Karpas-422 (cell line): ENCODE data around the gene BRSK2. TPM values are rescaled to one million over a fixed set of nuclear protein-coding genes. Genes with fewer than 3 reads are reported as not detected.

Source experiments
- DNase-seq: peaks from one replicate; pipeline ENCODE4 v3.0.0-alpha.2; 2015
- H2AFZ ChIP-seq: fragments of 200-600 bp; sonication (generic); 2 replicates; pipeline ENCODE4 v1.6.1; 2014; ENCODE audit warnings: antibody characterized with exemption, low read length, mixed read lengths
- H3K27ac ChIP-seq: fragments of 200-600 bp; sonication (generic); 2 replicates; pipeline ENCODE4 v1.5.1; 2014; ENCODE audit warnings: mild to moderate bottlenecking, low read length, moderate library complexity
- H3K27me3 ChIP-seq: fragments of 200-600 bp; sonication (generic); 2 replicates; pipeline ENCODE4 v1.6.1; 2014; ENCODE audit warnings: low read length, mixed read lengths
- H3K36me3 ChIP-seq: fragments of 200-600 bp; sonication (generic); 2 replicates; pipeline ENCODE4 v1.6.1; 2014; ENCODE audit warnings: low read length, mixed read lengths; ENCODE audit not compliant: insufficient read depth
- H3K4me1 ChIP-seq: fragments of 200-600 bp; sonication (generic); 2 replicates; pipeline ENCODE4 v1.6.1; 2014; ENCODE audit warnings: mild to moderate bottlenecking, low read length, mixed read lengths
- H3K4me2 ChIP-seq: fragments of 200-600 bp; sonication (generic); 2 replicates; pipeline ENCODE4 v1.6.1; 2014; ENCODE audit warnings: low read length, low read depth, mild to moderate bottlenecking; ENCODE audit not compliant: poor library complexity, severe bottlenecking
- H3K4me3 ChIP-seq: fragments of 200-600 bp; sonication (generic); 2 replicates; pipeline ENCODE4 v1.5.1; 2014; ENCODE audit warnings: mild to moderate bottlenecking, antibody characterized with exemption, low read length, mixed read lengths
- H3K79me2 ChIP-seq: fragments of 200-600 bp; sonication (generic); 2 replicates; pipeline ENCODE4 v1.6.1; 2014; ENCODE audit warnings: mild to moderate bottlenecking, low read length, mixed read lengths
- H3K9ac ChIP-seq: fragments of 200-600 bp; sonication (generic); 2 replicates; pipeline ENCODE4 v1.6.0; 2014; ENCODE audit warnings: low read length
- H3K9me2 ChIP-seq: fragments of 200-600 bp; sonication (generic), shearing (Covaris generic); replicated peaks from 2 replicates; pipeline ENCODE4 v1.6.0; 2014; ENCODE audit warnings: mild to moderate bottlenecking, low read length, moderate library complexity; ENCODE audit not compliant: insufficient read depth
- H3K9me3 ChIP-seq: fragments of 300-700, 200-600 bp; sonication (generic); 2 replicates; pipeline ENCODE4 v1.6.1; 2014; ENCODE audit warnings: low read length, mixed read lengths
- H4K20me1 ChIP-seq: fragments of 200-600 bp; sonication (generic); 2 replicates; pipeline ENCODE4 v1.6.1; 2014; ENCODE audit warnings: mild to moderate bottlenecking, antibody characterized with exemption, low read length, low read depth; ENCODE audit not compliant: insufficient read depth
- total RNA-seq: library from RNA; depleted of rRNA; stranded (reverse); fragments of >200 nt; shearing (Covaris generic); gene quantifications from 2 replicates; pipeline ENCODE4 v1.2.3, GENCODE V29; 2014; ENCODE audit warnings: low replicate concordance

BRSK2 gene
- total RNA-seq, 1 experiment from 2014 or later: not detected

GRCh38 chr11:1487851-1488574 lies 98.3 kb downstream of the BRSK2 start:
- Histone ChIP-seq H3K36me3 (no peaks in the 10 kb centered on the region), H3K79me2 (peaks cover 8% of the 10 kb centered on the region; the same call in 1 of the 2 replicates)

GRCh38 chr11:1488575-1489180 lies 98.9 kb downstream of the BRSK2 start:
- H3K4me1 ChIP-seq: peaks cover 4% of the 10 kb centered on the region
- no peaks in the 10 kb centered on the region for H3K9me2 ChIP-seq
- no peak for DNase-seq
- no peak overlapping the region for H3K4me3 ChIP-seq
- H4K20me1 ChIP-seq: peaks cover 35% of the 10 kb centered on the region; the same call in 1 of the 2 replicates
- peaks cover 8% of the 10 kb centered on the region; the same call in 1 of the 2 replicates for H3K79me2 ChIP-seq
- no peak overlapping the region for H3K9ac ChIP-seq
- no peak overlapping the region for H3K27ac ChIP-seq
- no peak overlapping the region for H2AFZ ChIP-seq
- H3K27me3 ChIP-seq: no peaks in the 10 kb centered on the region
- no peaks in the 10 kb centered on the region for H3K9me3 ChIP-seq
- H3K36me3 ChIP-seq: no peaks in the 10 kb centered on the region
- H3K4me2 ChIP-seq: no peak overlapping the region

More at GRCh38 chr11:1487851-1488574, 98.3 kb downstream of the BRSK2 start:
- Histone ChIP-seq H3K27me3 (no peaks in the 10 kb centered on the region), H2AFZ (no peak overlapping the region), H3K9me3 (no peaks in the 10 kb centered on the region), H3K4me3 (no peak overlapping the region), H3K27ac (no peak overlapping the region), H3K4me1 (no peaks in the 10 kb centered on the region), H4K20me1 (peaks cover 30% of the 10 kb centered on the region; the same call in 1 of the 2 replicates), H3K9ac (no peak overlapping the region), H3K9me2 (no peaks in the 10 kb centered on the region), H3K4me2 (no peak overlapping the region)
- no peak for DNase-seq

GRCh38 chr11:1490651-1491050 lies 100.9 kb downstream of the BRSK2 start:
- Histone ChIP-seq H3K36me3 (no peaks in the 10 kb centered on the region), H4K20me1 (peaks cover 44% of the 10 kb centered on the region), H3K9me3 (no peaks in the 10 kb centered on the region), H3K9me2 (no peaks in the 10 kb centered on the region), H3K4me2 (no peak overlapping the region), H3K4me3 (no peak overlapping the region), H3K9ac (no peak overlapping the region), H3K4me1 (peaks cover 13% of the 10 kb centered on the region), H3K27ac (no peak overlapping the region), H3K27me3 (no peaks in the 10 kb centered on the region), H3K79me2 (peaks cover 8% of the 10 kb centered on the region; the same call in 1 of the 2 replicates), H2AFZ (no peak overlapping the region)
- no peak for DNase-seq

DNA sequence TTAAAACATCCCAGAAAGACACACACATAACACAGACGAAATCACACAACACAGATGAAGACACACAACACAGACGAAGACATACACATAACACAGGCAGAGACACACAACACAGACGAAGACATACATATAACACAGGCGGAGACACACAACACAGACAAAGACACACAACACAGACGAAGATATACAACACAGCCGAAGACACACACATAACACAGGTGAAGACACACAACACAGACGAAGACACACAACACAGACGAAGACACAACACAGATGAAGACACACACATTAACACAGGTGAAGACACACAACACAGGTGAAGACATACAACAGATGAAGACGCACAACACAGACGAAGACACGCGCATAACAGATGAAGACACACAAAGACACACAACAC lies 101.6 kb downstream of the BRSK2 start:
- Histone ChIP-seq H3K9ac (no peak overlapping the region), H3K27me3 (no peaks in the 10 kb centered on the region), H3K9me2 (no peaks in the 10 kb centered on the region), H3K36me3 (no peaks in the 10 kb centered on the region), H3K4me3 (no peak overlapping the region), H3K4me2 (no peak overlapping the region), H3K9me3 (no peaks in the 10 kb centered on the region), H4K20me1 (peaks cover 51% of the 10 kb centered on the region), H3K79me2 (peaks cover 8% of the 10 kb centered on the region; the same call in 1 of the 2 replicates), H2AFZ (no peak overlapping the region), H3K4me1 (peaks cover 13% of the 10 kb centered on the region), H3K27ac (no peak overlapping the region)
- DNase-seq: no peak

GRCh38 chr11:1493650-1494244 lies 104.0 kb downstream of the BRSK2 start:
- Histone ChIP-seq H3K27ac (no peak overlapping the region), H2AFZ (no peak overlapping the region), H3K4me3 (no peak overlapping the region), H3K9me3 (no peaks in the 10 kb centered on the region), H3K9ac (no peak overlapping the region), H3K4me2 (peak overlapping the region; percentile 19), H3K4me1 (peaks cover 13% of the 10 kb centered on the region), H3K79me2 (peaks cover 8% of the 10 kb centered on the region; the same call in 1 of the 2 replicates), H3K9me2 (no peaks in the 10 kb centered on the region), H3K27me3 (no peaks in the 10 kb centered on the region), H3K36me3 (no peaks in the 10 kb centered on the region), H4K20me1 (peaks cover 68% of the 10 kb centered on the region)
- peak; percentile 51 for DNase-seq

GRCh38 chr11:1494650-1495049 lies 104.9 kb downstream of the BRSK2 start:
- Histone ChIP-seq H3K36me3 (no peaks in the 10 kb centered on the region), H3K79me2 (peaks cover 8% of the 10 kb centered on the region; the same call in 1 of the 2 replicates), H3K4me1 (peaks cover 13% of the 10 kb centered on the region), H3K9ac (no peak overlapping the region), H4K20me1 (peaks cover 64% of the 10 kb centered on the region), H3K4me2 (no peak overlapping the region), H3K9me3 (no peaks in the 10 kb centered on the region), H3K27me3 (no peaks in the 10 kb centered on the region), H3K4me3 (no peak overlapping the region), H3K9me2 (no peaks in the 10 kb centered on the region), H2AFZ (no peak overlapping the region), H3K27ac (no peak overlapping the region)
- DNase-seq: no peak

DNA sequence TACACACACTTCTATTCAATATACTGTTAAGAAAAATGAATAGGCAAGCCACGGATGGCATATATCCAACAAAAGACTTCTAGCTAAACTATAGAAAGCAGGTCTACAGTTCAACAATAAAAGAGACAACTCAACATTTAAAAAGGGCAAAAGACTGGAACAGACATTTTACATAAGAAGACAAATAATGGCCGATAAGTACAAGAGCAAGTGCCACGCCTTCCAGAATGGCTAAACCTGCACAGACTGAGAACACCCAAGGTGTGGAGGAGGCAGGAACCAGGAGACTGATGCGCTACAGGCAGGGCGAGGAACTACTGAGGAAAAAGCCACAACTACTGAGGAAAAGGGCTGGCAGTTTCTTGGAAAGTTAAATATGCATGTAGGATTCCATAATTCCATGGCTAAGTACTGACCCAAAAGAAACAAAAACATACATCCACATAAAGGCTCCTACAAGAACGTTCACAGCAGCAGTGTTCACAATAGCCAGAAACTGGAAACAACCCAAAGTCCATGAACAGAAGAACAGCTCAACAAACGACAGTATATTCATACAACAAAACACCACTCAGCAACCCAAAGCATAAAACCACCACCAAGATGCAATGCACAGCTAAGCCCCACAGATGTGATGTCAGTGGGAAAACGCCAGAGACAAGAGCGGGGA lies 106.5 kb downstream of the BRSK2 start:
- Histone ChIP-seq H3K9ac (no peak overlapping the region), H4K20me1 (peaks cover 56% of the 10 kb centered on the region), H3K9me3 (no peaks in the 10 kb centered on the region), H3K27me3 (no peaks in the 10 kb centered on the region), H2AFZ (no peak overlapping the region), H3K9me2 (no peaks in the 10 kb centered on the region), H3K4me3 (no peak overlapping the region), H3K36me3 (no peaks in the 10 kb centered on the region), H3K79me2 (peaks cover 4% of the 10 kb centered on the region; the same call in 1 of the 2 replicates), H3K27ac (no peak overlapping the region), H3K4me1 (peaks cover 13% of the 10 kb centered on the region), H3K4me2 (no peak overlapping the region)
- no peak for DNase-seq

- no peaks in the 10 kb centered on the region for H3K9me3 ChIP-seq
- H4K20me1 ChIP-seq: peaks cover 53% of the 10 kb centered on the region
- no peak overlapping the region for H3K9ac ChIP-seq
- no peaks in the 10 kb centered on the region for H3K9me2 ChIP-seq
- H3K79me2 ChIP-seq: no peaks in the 10 kb centered on the region
- no peak overlapping the region for H3K4me3 ChIP-seq
- H2AFZ ChIP-seq: no peak overlapping the region
- no peak for DNase-seq
- no peak overlapping the region for H3K27ac ChIP-seq
- H3K36me3 ChIP-seq: no peaks in the 10 kb centered on the region
- no peak overlapping the region for H3K4me2 ChIP-seq
- no peaks in the 10 kb centered on the region for H3K27me3 ChIP-seq
- H3K4me1 ChIP-seq: peaks cover 13% of the 10 kb centered on the region
These were observed 107.0 kb downstream of the BRSK2 start for GRCh38 chr11:1496761-1497095.
